Astrocyte (in vitro differentiated cells and primary cell): ENCODE data around the gene TBX4. TPM values are rescaled to one million over a fixed set of nuclear protein-coding genes. Genes with fewer than 3 reads are reported as not detected.

Experiments
- DNase-seq: peaks from one replicate; pipeline ENCODE4 v3.0.0-alpha.2; 2010; ENCODE audit warnings: low read depth
- FAIRE-seq: peaks from 2 replicates; lab custom pipeline; 2011; peaks lifted over from hg19 to GRCh38; lab: Jason Lieb, UNC
- H2AFZ ChIP-seq: 2 replicates; pipeline ENCODE4 v1.6.0; 2012; ENCODE audit warnings: low read depth, low read length, inconsistent platforms
- H3K27ac ChIP-seq: 2 replicates; pipeline ENCODE4 v1.5.1; 2011; ENCODE audit warnings: low read depth, low read length, inconsistent platforms
- H3K27me3 ChIP-seq: 2 replicates; pipeline ENCODE4 v1.6.0; 2011; ENCODE audit warnings: low read length, inconsistent platforms; ENCODE audit not compliant: insufficient read depth
- H3K36me3 ChIP-seq: 2 replicates; pipeline ENCODE4 v1.5.1; 2011; ENCODE audit warnings: low read length, inconsistent platforms; ENCODE audit not compliant: insufficient read depth
- H3K4me1 ChIP-seq: 2 replicates; pipeline ENCODE4 v1.5.1; 2011; ENCODE audit warnings: low read length, inconsistent platforms; ENCODE audit not compliant: insufficient read depth
- H3K4me2 ChIP-seq: 2 replicates; pipeline ENCODE4 v1.6.0; 2012; ENCODE audit warnings: low read length, inconsistent platforms
- H3K4me3 ChIP-seq: 2 replicates; pipeline ENCODE4 v1.5.1; 2011; ENCODE audit warnings: low read depth, mild to moderate bottlenecking, low read length, inconsistent platforms; ENCODE audit not compliant: insufficient read depth
- H3K79me2 ChIP-seq: 2 replicates; pipeline ENCODE4 v1.6.0; 2012; ENCODE audit warnings: mild to moderate bottlenecking, low read length, inconsistent platforms; ENCODE audit not compliant: insufficient read depth
- H3K9ac ChIP-seq: 2 replicates; pipeline ENCODE4 v1.6.0; 2012; ENCODE audit warnings: mild to moderate bottlenecking, low read length, inconsistent platforms
- H3K9me3 ChIP-seq: 2 replicates; pipeline ENCODE4 v1.5.1; 2012; ENCODE audit warnings: low read depth, mild to moderate bottlenecking, low read length, inconsistent platforms; ENCODE audit not compliant: insufficient read depth
- H4K20me1 ChIP-seq: 2 replicates; pipeline ENCODE4 v1.6.0; 2012; ENCODE audit warnings: low read length, inconsistent platforms; ENCODE audit not compliant: insufficient read depth
- H3K27ac Mint-ChIP-seq: one replicate; pipeline ENCODE4 v1.8.0; 2021; ENCODE audit warnings: mild to moderate bottlenecking, mixed read lengths; ENCODE audit not compliant: unreplicated experiment
- H3K27me3 Mint-ChIP-seq: one replicate; pipeline ENCODE4 v1.8.0; 2021; ENCODE audit warnings: low read depth, mixed read lengths; ENCODE audit not compliant: unreplicated experiment
- H3K36me3 Mint-ChIP-seq: one replicate; pipeline ENCODE4 v1.8.0; 2021; ENCODE audit warnings: low read depth, mixed read lengths; ENCODE audit not compliant: unreplicated experiment
- H3K4me1 Mint-ChIP-seq: one replicate; pipeline ENCODE4 v1.8.0; 2021; ENCODE audit warnings: low read depth, mixed read lengths; ENCODE audit not compliant: unreplicated experiment
- H3K4me3 Mint-ChIP-seq: one replicate; pipeline ENCODE4 v1.8.0; 2021; ENCODE audit warnings: mild to moderate bottlenecking, moderate library complexity, mixed read lengths; ENCODE audit not compliant: unreplicated experiment
- H3K9me3 Mint-ChIP-seq: one replicate; pipeline ENCODE4 v1.8.0; 2021; ENCODE audit warnings: mild to moderate bottlenecking, mixed read lengths; ENCODE audit not compliant: unreplicated experiment
- CTCF ChIP-seq: IDR thresholded peaks from 2 replicates; pipeline ENCODE4 v1.5.1; 2011; ENCODE audit warnings: low read depth, mild to moderate bottlenecking, inconsistent platforms, low read length, moderate library complexity; ENCODE audit not compliant: insufficient read depth
- EZH2 ChIP-seq: IDR thresholded peaks from 2 replicates; pipeline ENCODE4 v1.6.1; 2012; ENCODE audit warnings: mild to moderate bottlenecking, low read length, inconsistent platforms; ENCODE audit not compliant: insufficient read depth
- total RNA-seq: library from RNA; stranded (reverse); gene quantifications from 2 replicates; pipeline ENCODE4 v1.2.1, GENCODE V29; 2021

The TBX4 gene
- total RNA-seq, 1 donor from 2014 or later: 0.14 TPM

DNA sequence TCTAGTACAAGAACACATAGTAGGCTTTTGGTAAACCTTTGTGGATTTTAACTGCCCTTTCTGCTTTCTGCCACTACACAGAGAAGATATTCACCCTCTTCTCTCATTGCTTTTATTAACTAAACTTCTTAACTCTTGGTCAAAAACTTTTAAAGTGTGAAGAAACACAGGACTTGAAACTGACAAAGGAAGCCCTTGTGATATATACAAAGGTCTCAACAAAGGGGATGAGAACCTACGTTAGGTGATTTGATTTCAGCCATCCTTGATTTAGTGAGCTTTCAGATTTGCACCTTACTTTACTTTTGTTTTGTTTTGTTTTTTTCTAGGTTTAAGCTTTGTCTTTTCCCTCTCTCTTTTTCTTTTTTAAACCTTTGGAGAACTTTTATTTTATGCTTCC, 66.9 kb downstream of the TBX4 start:
- H3K27me3 ChIP-seq: peaks cover 19% of the 10 kb centered on the region
- no peaks in the 10 kb centered on the region for H3K4me1 ChIP-seq
- no peak for DNase-seq
- no peak overlapping the region for H3K9ac ChIP-seq
- no peaks in the 10 kb centered on the region for H3K79me2 ChIP-seq
- Mint-ChIP-seq H3K27ac (no peak overlapping the region), H3K9me3 (no peaks in the 10 kb centered on the region), H3K27me3 (peaks cover 6% of the 10 kb centered on the region), H3K4me3 (no peak overlapping the region), H3K4me1 (no peaks in the 10 kb centered on the region), H3K36me3 (no peaks in the 10 kb centered on the region)
- H3K27ac ChIP-seq: no peak overlapping the region
- FAIRE-seq: no peak
- no peak overlapping the region for H3K4me2 ChIP-seq
- no peak overlapping the region for H3K4me3 ChIP-seq
- H3K36me3 ChIP-seq: no peaks in the 10 kb centered on the region
- H2AFZ ChIP-seq: no peak overlapping the region
- no peaks in the 10 kb centered on the region for H4K20me1 ChIP-seq
- H3K9me3 ChIP-seq: no peaks in the 10 kb centered on the region
- TF ChIP-seq EZH2: no peak
- no peak for TF ChIP-seq CTCF

DNA sequence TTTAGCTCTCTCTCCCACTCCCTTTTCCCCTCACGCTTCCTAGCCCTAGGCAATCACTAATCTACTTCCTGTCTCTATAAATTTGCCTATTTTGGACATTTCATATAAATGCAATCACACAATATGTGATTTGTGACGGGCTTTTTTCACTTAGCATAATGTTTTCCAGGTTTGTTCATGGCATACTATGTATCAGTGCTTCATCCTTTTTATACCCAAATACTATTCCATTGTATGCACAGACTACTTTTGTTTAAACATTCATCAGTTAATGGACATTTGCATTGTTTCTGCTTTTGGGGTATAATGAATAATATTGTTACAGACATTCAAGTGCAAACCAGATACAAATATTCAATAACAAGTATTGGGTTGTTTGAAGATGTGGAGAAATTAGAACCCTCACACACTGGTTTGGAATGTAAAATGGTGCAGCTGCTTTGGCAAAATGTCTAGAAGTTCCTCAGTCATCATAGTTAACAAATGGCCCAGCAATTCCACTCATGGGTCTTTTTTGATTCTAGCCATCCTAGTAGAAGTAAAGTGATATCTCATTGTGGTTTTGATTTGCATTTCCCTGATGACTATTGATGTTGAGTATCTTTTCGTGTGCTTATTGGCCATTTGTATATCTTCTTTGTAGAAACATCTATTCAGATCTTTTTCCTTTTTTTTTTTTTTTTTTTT, 67.7 kb downstream of the TBX4 start:
- Mint-ChIP-seq H3K27ac (no peak overlapping the region), H3K4me3 (no peak overlapping the region), H3K36me3 (no peaks in the 10 kb centered on the region), H3K4me1 (no peaks in the 10 kb centered on the region), H3K9me3 (no peaks in the 10 kb centered on the region), H3K27me3 (peaks cover 8% of the 10 kb centered on the region)
- Histone ChIP-seq H3K4me2 (no peak overlapping the region), H3K9me3 (no peaks in the 10 kb centered on the region), H3K36me3 (no peaks in the 10 kb centered on the region), H3K79me2 (no peaks in the 10 kb centered on the region), H3K9ac (no peak overlapping the region), H3K27ac (no peak overlapping the region), H3K27me3 (peaks cover 16% of the 10 kb centered on the region), H4K20me1 (no peaks in the 10 kb centered on the region), H3K4me3 (no peak overlapping the region), H2AFZ (no peak overlapping the region), H3K4me1 (no peaks in the 10 kb centered on the region)
- no peak for TF ChIP-seq EZH2
- no peak for TF ChIP-seq CTCF
- DNase-seq: no peak
- no peak for FAIRE-seq

DNA sequence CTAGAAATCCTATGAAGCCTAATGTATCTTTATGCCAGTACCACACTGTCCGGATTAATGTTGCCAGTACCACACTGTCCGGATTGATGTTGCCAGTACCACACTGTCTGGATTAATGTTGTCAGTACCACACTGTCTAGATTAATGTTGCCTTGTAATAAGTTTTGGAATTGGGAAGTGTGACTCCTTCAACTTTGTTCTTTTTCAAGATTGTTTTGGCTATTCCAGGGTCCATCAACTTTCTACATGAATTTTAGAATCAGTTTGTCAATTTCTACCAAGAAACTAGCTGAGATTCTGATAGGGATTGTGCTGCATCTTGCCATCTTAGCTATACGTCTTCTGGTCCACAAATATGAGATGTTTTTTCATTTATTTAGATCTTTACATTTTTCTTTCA, 68.7 kb downstream of the TBX4 start:
- H3K4me1 Mint-ChIP-seq: no peaks in the 10 kb centered on the region
- no peak for DNase-seq
- no peaks in the 10 kb centered on the region for H3K9me3 ChIP-seq
- H3K36me3 Mint-ChIP-seq: no peaks in the 10 kb centered on the region
- peaks cover 12% of the 10 kb centered on the region for H3K27me3 Mint-ChIP-seq
- no peaks in the 10 kb centered on the region for H3K79me2 ChIP-seq
- H3K4me1 ChIP-seq: no peaks in the 10 kb centered on the region
- no peak overlapping the region for H3K4me2 ChIP-seq
- no peak overlapping the region for H3K9ac ChIP-seq
- no peak for FAIRE-seq
- H3K4me3 ChIP-seq: no peak overlapping the region
- peaks cover 15% of the 10 kb centered on the region for H3K27me3 ChIP-seq
- H3K27ac Mint-ChIP-seq: no peak overlapping the region
- H3K36me3 ChIP-seq: no peaks in the 10 kb centered on the region
- no peaks in the 10 kb centered on the region for H4K20me1 ChIP-seq
- no peak overlapping the region for H3K27ac ChIP-seq
- H3K4me3 Mint-ChIP-seq: no peak overlapping the region
- H2AFZ ChIP-seq: no peak overlapping the region
- no peak for TF ChIP-seq CTCF
- TF ChIP-seq EZH2: no peak
- no peaks in the 10 kb centered on the region for H3K9me3 Mint-ChIP-seq
